Dedifferentiated amniotic fluid mesenchymal stem cell (primary cell): ENCODE data around the gene TTBK1.

Source experiments
- DNase-seq: peaks from one replicate; pipeline ENCODE4 v3.0.0-alpha.2; 2016; ENCODE audit errors: extremely low spot score

TTBK1 gene

DNA sequence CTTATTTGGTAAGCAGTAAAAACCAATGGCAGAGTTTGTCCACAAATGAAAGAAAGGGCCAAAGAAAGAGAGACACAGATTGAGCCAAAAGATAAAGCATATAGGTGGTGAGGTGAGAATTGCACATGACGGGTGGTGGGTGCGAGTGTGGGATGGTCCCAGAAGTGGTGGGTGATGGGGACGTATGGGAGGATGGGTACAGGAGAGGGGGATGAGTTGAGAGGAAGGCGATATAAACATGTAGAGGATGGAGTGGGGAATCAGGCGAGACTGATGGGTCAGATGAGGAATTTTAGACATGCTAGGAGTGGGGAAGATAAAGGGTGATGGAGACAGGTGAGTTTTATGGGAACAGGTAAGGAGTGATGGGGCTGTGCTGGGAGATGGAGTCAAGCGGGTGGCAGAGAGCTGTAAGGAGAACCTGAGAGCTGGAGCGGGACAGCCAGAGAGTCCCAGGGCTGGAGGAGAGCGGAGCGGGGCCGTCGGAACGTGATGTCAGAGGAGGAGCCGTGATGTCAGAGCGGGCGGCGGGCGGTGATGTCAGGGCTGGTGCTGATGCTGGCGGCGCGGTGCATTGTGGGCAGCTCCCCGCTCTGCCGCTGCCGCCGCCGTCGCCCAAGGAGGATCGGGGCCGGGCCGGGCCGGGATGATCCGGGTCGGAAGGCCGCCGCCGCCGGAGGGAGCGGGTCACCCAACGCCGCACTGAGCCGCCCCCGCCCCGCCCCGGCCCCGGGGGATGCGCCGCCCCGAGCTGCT lies at the start of gene TTBK1:
Gene TTBK1 (plus strand): TSS at position 574 of the 756 bp plus-strand sequence. CDS start 3,180 bp downstream, outside the sequence.
- DNase-seq, result no peak

DNA sequence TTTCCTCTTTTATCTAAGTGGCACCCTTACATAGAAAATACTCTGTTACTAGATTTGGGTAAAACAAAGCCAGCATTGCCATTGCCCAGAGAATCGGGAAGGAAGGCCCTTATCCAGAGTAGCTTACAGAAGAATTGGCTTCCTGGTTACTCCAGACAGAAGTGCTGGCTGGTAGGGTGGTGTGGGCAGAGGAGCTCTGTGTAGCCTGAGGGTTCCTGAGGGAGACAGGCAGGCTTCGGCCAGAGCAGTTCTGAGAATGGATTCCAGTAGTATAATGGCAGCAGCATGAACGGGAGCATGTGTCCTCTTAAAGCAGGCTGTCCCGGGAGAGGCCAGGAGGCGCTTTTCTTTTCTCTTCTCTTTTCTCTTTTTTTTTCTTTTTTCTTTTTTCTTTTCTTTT lies 49.4 kb upstream of the TTBK1 start:
- no peak for DNase-seq

DNA sequence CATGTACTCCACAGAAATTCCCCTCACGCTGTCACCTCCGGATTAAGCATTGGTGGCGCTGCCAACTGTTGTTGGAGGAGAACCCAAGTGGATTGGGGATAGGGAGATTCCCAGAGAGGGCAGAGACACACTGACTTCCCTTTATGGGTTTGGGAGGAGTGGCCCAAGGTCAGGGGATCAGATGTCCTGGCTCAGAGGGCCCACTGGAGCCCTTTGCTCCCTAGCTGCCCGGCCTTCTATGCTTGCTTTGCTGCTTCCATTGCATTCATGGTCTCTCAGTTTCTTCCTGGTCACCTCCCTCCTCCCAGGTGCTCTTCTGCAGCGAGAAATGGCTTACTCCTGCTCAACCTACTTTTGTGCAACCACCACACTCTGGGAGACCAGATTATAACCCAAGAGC lies 46.9 kb upstream of the TTBK1 start:
- DNase-seq, result no peak

DNA sequence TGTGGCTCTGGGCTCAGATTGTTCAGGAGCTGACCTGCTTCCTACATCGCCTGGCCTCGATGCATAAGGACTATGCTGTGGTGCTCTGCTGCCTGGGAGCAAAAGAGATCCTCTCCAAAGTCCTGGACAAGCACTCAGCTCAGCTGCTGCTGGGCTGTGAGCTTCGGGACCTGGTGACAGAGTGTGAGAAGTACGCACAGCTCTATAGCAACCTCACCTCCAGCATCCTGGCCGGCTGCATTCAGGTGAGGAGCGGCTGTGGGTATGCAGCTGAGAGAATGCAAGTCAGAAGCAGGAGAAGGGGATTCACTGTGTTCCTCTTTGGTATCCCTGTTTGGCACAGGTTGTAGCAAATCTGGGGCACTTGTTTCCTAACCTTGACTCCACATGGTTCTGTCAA lies 43.4 kb upstream of the TTBK1 start:
- no peak for DNase-seq

DNA sequence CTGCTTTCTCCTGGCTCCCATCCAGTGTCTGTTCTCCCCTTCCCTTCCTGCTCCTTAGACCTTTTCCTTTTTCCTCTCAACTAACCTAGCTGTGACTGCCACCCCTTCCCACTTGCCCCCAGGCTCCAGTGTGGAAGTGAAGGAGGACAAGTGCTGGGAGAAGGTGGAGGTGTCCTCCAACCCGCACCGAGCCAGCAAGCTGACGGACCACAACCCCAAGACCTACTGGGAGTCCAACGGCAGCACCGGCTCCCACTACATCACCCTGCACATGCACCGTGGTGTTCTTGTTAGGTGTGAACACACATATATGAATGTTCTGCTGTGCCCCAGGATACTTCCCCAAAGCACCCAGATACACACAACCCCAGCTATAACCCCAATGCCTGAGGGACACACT lies 42.7 kb upstream of the TTBK1 start:
- DNase-seq, result no peak

DNA sequence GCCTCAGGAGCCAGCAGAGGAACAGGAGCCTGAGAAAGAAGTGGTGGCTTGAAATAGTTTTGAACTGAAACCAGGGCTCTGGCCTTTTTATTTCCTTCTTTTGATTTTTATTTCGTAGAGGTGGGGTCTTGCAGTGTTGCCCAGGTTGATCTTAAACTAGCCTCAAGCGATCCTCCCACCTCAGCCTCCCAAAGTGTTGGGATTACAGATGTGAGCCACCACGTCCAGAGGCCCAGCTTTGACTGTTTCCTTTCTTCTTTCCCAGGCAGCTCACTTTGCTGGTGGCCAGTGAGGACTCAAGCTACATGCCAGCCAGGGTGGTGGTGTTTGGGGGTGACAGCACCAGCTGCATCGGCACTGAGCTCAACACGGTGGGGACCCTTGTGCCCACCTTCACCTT lies 40.8 kb upstream of the TTBK1 start:
- DNase-seq, result no peak

DNA sequence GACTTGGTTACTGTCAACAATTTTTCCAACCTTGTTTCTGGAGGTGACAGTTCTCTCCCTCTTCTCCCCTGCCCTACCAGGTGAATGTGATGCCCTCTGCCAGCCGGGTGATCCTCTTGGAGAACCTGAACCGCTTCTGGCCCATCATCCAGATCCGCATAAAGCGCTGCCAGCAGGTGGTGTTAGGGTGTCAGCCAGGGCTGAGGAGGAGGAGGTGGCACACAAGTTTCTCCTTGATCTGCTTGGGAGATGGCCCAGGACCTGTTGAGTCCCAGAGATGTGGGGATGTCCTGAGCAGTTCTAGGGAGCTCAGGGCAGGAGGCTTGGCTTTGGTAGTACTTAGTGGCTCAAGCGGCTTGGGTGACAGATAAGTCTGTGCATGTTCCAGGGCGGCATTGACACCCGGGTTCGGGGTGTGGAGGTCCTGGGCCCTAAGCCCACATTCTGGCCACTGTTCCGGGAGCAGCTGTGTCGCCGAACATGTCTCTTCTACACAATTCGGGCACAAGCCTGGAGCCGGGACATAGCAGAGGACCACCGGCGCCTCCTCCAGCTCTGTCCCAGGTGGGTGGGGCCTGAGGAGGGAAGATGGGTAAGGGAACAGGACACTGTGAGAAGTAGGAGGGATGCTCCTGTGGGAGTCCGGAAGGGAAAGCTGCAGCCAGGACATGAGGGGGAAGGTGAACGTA lies 40.1 kb upstream of the TTBK1 start:
- no peak for DNase-seq

DNA sequence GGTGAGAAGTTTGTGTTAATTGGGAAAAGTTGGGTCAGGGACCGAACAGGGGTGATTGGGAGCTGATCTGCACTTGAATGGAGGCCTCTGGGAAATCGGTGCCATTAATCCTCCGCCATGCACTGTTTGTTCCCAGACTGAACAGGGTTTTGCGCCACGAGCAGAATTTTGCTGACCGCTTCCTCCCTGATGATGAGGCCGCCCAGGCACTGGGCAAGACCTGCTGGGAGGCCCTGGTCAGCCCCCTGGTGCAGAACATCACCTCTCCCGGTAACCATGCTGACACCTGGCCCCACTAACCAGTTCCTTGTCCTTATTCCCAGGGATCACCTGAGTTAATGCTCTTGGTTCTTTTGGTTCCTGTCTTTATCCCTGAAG lies 39.6 kb upstream of the TTBK1 start:
- DNase-seq, result no peak

DNA sequence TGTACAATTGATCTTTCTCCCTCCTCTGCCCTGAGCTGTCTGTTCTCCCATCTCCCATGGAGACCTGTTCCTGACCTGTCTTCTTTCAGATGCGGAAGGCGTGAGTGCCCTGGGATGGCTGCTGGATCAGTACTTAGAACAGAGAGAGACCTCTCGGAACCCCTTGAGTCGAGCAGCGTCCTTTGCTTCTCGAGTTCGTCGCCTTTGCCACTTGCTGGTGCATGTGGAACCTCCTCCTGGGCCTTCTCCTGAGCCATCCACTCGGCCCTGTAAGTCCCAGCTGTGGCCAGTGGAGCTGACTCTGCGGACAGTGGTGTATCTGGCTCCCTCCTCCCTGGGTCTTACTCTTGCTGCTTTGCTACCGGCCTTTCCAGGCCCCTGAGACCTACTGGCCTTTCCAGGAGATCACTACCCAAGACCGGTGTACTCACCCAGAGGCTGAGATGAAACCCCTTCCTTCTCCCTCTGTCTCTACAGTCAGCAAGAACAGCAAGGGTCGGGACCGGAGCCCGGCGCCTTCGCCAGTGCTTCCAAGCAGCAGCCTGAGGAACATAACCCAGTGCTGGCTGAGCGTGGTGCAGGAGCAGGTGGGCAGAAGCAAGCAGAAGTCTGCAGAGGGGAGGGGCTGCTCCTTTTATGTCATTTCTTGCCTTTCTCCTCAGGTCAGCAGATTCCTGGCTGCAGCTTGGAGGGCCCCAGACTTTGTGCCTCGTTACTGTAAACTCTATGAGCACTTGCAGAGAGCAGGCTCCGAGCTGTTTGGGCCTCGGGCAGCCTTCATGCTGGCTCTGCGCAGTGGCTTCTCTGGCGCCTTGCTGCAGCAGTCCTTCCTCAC lies 38.8 kb upstream of the TTBK1 start:
- no peak for DNase-seq

DNA sequence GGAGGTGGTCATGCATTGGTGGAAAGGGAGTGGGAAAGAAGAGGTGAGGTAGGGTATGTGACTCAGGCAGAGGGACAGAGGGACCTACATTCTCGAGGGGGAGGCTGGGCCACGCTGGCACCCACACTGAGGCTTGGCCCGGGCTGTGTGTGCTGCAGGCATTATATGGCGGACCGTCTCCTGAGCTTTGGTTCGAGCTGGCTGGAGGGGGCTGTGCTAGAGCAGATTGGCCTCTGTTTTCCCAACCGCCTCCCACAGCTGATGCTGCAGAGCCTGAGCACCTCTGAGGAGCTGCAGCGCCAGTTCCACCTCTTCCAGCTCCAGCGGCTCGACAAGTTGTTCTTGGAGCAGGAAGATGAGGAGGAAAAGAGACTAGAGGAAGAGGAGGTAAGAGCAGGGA lies 37.4 kb upstream of the TTBK1 start:
- DNase-seq, result no peak

DNA sequence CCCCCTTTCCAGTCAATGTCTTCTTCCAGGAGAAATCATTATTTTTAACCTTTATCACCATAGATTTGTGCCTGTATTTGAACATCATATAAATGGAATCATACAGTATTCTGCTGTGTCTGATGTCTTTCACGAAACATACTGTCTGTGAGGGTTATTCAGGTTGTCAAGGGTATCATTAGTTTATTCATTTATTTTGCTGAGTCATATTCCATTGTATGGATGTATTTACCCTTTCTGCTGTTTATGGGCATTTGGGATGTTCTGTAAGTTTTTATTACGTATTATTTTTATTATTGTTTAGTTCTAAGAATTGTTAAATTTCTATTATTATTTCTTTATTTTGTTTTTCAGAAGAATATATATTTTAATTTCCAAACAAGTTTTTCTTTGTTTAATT lies 36.0 kb upstream of the TTBK1 start:
- no peak for DNase-seq

DNA sequence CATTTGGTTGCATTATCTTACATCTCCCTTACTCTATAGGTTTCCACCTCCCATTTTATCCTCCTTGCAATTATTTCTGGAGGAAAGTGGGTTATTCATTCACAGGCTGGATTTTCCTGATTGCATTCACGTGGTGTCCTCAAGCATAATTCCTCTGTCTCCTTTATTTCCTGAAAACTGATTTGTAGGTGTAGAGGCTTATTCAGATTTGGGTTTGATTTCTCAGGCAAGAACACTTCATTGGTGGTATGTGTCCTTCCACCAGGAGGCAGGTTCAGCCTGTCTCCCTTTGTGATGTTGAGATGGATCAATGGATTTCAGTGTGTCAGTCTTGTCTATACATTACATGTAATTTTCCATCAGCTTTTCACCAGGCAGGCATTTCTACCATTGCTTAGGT lies 31.3 kb upstream of the TTBK1 start:
- no peak for DNase-seq

DNA sequence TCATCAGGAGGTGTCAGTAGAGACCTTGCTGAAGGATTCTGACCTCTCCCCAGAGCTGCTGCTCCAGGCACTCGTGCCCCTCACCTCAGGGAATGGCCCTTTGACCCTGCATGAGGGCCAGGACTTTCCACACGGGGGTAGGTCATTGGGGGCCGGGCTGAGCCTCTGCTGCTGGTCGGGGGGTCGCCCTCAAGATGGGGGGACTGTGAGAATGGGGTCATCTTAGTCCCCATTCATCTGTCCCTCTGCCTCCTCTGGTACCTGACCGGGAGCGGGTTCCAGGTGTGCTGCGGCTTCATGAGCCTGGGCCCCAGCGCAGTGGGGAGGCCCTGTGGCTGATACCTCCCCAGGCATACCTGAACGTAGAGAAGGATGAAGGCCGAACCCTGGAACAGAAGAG lies 29.9 kb upstream of the TTBK1 start:
- no peak for DNase-seq

DNA sequence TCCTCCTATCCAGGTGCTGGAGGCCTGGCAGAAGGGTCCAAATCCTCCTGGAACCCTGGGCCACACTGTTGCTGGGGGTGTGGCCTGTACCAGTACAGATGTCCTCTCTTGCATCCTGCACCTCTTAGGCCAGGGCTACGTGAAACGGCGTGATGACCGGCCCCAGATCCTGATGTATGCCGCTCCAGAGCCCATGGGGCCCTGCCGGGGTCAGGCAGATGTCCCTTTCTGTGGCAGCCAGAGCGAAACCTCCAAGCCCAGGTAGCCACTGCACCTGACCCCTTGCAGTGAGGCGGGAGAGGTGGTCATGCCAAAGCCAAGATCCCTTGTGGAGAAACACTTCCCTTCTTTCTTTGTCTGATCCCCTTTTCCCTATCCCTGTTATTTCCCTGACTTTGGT lies 28.2 kb upstream of the TTBK1 start:
- DNase-seq, result no peak

DNA sequence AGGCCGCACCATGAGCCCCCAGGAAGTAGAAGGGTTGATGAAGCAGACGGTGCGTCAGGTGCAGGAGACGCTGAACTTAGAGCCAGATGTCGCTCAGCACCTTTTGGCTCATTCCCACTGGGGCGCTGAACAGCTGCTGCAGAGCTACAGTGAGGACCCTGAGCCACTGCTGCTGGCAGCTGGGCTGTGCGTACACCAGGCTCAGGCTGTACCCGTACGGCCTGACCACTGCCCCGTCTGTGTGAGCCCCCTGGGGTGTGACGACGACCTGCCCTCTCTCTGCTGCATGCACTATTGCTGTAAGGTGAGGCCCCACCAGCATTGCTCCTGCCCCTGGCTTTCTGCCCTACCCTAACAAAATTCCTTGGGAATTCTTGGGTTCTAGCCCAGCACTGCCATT lies 27.1 kb upstream of the TTBK1 start:
- no peak for DNase-seq

DNA sequence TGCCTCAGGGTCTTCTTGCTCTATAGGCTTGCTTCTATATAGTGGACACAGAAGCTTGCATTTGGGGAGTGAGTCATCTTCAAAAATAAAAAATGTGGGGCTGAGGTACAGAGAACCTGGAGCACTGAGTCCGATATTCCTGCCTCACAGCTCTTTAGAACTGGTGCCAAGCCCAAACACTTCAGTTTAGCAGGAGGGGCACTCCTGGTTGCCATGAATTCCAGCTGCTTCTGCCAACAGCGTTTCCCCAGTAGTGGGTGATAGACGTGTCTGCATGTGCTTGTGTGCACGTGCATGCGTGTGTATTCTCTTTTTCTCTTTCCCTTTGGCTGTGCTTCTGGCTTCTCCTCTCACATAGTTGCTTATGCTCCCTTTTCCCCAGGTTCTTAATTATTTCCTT lies 25.9 kb upstream of the TTBK1 start:
- no peak for DNase-seq

DNA sequence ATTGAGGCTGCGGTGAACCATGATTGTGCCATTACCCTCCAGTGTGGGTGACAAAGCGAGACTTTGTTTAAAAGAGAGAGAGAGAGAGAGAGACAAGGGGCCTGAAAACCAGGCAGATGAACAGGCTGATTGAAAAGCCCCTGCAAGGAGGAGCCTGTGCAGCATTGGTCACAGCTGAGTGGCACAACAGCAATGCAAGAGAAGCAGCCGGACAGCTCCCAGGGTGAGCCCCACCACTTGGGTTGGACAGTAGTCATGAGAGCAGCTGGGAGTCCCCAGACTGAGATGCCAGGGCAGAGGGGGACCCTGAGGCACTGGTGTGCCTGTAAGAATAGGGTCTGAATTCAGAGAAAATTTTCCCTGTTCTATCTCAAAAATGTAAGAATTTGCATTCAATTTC lies 24.2 kb upstream of the TTBK1 start:
- DNase-seq, result no peak

DNA sequence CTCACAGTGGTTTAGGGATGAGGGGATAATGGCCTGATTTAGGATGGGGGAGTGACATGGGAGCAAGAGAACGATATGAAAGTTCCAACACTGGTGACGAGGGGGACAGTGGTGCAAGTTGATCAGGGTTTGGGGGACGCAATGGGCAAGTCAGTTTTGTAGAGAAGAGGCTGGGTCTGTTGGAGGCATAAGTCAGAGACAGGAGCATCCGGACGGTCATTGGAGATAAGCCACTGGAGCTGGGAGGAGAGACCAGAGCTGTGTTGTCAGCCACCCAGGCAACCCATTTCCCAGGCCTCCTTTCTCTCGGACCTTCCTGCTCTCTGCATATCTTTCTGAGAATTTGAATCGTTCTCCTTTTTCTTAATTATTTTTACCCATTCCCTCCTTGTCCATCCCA lies 23.5 kb upstream of the TTBK1 start:
- no peak for DNase-seq

DNA sequence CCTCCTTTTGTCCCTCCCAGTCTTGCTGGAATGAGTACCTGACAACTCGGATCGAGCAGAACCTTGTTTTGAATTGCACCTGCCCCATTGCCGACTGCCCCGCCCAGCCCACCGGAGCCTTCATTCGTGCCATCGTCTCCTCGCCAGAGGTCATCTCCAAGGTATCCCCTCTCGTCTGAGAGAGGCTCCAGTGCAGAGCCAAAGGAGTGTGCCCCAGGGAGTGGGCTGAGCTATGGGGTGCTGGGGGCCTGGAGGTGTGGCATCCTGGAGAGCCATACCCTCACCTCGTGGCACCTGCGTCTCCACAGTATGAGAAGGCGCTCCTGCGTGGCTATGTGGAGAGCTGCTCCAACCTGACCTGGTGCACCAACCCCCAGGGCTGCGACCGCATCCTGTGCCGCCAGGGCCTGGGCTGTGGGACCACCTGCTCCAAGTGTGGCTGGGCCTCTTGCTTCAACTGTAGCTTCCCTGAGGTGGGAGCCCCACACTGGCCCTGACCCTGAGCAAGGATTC lies 22.8 kb upstream of the TTBK1 start:
- no peak for DNase-seq

DNA sequence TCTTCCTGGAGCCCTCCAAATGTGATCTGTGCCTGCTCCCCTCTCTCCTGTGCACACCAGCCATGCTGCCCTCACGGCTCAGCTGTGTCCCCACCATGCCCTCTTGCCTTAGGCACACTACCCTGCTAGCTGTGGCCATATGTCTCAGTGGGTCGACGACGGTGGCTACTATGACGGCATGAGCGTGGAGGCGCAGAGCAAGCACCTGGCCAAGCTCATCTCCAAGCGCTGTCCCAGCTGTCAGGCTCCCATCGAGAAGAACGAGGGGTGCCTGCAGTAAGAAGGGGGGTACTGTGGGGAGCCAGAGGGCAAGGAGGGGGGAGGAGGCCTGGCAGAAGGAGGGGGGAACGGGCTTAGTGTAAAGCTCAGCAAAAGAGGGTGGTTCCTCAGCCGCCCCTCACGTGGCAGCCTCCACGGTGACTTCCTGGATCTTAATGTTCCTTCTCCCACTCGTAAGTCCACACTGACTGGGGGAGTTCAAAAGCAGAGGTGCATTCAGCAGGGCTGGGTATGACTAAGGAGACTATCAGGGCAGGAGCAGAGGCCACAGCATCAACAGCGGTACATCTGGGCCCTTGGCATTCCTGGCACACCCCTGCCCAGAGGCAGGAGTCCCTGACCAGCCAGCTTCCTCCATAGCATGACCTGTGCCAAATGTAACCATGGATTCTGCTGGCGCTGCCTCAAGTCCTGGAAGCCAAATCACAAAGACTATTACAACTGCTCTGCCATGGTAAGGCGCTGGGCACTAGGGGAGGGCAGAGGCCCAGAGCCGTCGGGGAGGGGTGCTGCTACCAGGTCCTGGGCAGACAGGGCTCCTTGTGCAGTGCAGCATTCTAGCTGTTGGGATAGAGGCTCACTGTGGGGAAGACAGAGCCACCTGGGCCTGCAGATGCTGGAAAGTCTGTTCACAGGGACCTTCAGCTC lies 22.0 kb upstream of the TTBK1 start:
- DNase-seq, result no peak

DNA sequence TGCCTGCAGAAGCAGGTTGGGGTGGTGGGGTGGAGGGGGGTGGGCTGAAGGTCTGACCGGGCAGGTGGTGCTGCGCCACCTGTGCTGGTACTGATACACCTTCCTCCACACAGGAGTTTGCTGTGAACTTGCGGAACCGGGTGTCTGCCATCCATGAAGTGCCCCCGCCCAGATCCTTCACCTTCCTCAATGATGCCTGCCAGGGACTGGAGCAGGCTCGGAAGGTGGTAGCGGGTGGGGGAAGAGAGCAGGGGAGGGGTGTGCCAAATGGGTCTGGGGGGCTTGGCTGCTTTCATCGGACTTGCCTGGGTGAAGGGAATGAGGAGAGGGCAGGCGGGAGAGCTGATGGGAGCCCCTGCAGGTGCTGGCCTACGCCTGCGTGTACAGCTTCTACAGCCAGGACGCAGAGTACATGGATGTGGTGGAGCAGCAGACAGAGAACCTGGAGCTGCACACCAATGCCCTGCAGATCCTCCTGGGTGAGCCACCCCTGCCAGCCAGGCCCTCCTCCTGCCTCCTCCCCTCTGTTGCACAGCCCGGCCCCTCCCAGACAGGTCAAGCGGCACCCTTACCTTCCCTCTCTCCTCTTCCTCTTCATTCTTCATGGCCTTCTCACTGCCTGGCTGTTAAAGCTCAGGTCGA lies 20.7 kb upstream of the TTBK1 start:
- DNase-seq, result no peak
